ENCODE results near the gene GPC6. TPM values are rescaled to one million over a fixed set of nuclear protein-coding genes. Genes with fewer than 3 reads are reported as not detected.
A peak's percentile ranks its signal among the peaks of the same experiment; 100 is the strongest.

Gene GPC6
- total RNA-seq, 2 donors from 2014 or later, result 3.4 to 5.3 TPM

DNA sequence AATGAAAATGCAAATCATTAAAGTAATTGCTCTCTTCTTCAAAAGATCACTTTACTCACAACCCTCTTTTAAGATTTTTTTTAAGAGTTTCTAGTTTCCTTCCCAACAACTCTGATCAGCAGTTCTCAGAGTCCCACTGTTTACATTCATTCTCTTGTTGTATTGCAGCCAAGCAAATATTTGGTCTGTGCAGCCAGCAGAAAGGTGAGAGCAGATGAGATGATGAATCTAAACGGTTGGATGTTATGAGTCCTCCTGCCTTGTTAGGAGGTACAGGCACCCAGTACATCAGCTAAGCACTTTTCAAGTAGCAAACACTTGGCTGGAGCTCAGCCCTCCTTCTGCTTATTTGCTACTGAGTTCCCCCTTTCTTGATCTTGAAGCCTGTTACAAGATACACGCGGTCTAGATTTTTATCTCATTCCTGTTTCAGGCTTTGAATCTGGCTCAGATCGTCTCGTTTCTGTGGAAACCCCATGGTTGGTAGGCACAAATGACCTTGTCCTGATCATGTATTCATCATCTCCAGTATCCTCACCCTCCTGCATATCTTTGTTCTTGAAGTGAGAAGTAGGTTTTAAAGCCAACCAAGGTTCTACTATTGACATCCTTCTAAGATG is 952.1 kb downstream of the GPC6 start:
- 4% methylated on average over 5 of the region's 5 CpGs for WGBS
- no peak overlapping the region for H3K27ac ChIP-seq
- intact Hi-C loops (cut with DNase I), result no loop called here
- H3K4me3 ChIP-seq, result no peak overlapping the region
- H3K4me1 ChIP-seq (replicated peaks), result no peaks in the 10 kb centered on the region
- TF ChIP-seq POLR2A (IDR thresholded peaks at IDR 0.05) (no peak), POLR2AphosphoS5 (IDR thresholded peaks at IDR 0.05) (peak; percentile 57)
- TF ChIP-seq, protein P1, sequence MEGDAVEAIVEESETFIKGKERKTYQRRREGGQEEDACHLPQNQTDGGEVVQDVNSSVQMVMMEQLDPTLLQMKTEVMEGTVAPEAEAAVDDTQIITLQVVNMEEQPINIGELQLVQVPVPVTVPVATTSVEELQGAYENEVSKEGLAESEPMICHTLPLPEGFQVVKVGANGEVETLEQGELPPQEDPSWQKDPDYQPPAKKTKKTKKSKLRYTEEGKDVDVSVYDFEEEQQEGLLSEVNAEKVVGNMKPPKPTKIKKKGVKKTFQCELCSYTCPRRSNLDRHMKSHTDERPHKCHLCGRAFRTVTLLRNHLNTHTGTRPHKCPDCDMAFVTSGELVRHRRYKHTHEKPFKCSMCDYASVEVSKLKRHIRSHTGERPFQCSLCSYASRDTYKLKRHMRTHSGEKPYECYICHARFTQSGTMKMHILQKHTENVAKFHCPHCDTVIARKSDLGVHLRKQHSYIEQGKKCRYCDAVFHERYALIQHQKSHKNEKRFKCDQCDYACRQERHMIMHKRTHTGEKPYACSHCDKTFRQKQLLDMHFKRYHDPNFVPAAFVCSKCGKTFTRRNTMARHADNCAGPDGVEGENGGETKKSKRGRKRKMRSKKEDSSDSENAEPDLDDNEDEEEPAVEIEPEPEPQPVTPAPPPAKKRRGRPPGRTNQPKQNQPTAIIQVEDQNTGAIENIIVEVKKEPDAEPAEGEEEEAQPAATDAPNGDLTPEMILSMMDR (IDR thresholded peaks at IDR 0.05), result no peak
- peak; percentile 39 for DNase-seq (ENCODE audit: low spot score)
- H3K9me3 ChIP-seq, result no peaks in the 10 kb centered on the region
- no peaks in the 10 kb centered on the region for H3K36me3 ChIP-seq
- no peaks in the 10 kb centered on the region for H3K27me3 ChIP-seq (replicated peaks; ENCODE audit: insufficient read depth)

DNA sequence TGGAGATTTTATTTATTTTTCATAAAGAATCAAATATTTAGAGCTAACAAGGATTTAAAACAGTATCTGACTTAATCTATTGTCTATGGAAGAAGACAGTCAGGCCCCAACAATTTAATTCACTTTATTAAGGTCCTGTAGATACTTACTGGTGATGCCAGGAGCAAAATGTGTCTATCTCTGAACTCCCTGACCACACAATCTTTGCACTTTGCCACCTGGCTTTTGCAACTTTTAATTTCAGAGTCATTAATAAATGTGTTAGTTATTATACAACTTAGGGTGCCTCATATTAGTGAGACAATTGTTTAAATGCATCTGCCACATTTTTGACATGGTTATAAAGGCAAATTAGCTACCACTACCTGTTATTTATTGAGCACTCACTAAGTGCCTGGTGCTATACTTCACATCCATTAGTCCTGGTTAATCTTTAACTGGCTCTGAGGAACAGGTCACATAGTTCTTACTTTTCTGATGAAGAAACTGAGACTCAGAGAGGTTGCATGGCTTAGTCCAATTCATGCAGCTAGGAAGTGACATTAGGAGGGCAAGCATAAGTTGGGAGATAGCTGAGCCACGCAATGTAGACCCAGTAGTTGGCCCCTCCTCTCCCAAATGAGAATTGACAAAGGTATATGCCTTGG is 955.0 kb downstream of the GPC6 start:
- TF ChIP-seq POLR2AphosphoS5 (IDR thresholded peaks at IDR 0.05) (no peak), POLR2A (IDR thresholded peaks at IDR 0.05) (no peak)
- TF ChIP-seq, protein P1 (IDR thresholded peaks at IDR 0.05), result no peak
- H3K27ac ChIP-seq, result no peak overlapping the region
- 100% methylated on average over 1 of the region's 1 CpG for WGBS
- no peak overlapping the region for H3K4me3 ChIP-seq
- no peaks in the 10 kb centered on the region for H3K4me1 ChIP-seq (replicated peaks)
- intact Hi-C loops (cut with DNase I), result no loop called here
- no peak for DNase-seq (ENCODE audit: low spot score)
- no peaks in the 10 kb centered on the region for H3K9me3 ChIP-seq
- H3K27me3 ChIP-seq (replicated peaks; ENCODE audit: insufficient read depth), result no peaks in the 10 kb centered on the region
- H3K36me3 ChIP-seq, result no peaks in the 10 kb centered on the region

DNA sequence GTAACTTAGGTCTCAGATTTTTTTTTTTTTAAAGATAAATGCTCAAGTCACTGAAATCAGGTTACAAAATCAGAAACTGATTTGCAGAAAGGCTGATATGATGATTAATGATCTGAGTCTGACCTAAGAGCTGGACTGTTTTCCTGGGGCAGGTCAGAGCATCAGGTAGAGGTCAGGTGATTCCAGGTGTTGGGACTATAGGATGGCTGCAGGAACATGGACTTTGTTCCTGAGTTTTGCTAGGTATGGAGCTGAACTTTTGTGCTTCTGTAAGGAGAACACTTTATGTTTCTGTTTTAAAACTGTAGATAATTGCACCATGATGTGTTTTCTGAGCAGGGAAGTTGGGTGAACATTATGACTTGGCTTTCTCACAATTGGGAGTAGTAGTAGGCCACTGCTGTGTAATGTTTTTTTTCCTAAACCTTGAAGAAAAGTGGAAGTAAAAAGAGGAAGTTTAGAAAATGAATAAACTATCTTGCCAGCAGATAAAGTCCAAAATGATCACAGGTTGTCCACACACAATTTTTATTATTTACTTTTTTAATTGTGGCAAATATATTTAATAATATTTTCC is 955.7 kb downstream of the GPC6 start:
- TF ChIP-seq POLR2AphosphoS5 (IDR thresholded peaks at IDR 0.05) (no peak), POLR2A (IDR thresholded peaks at IDR 0.05) (no peak)
- TF ChIP-seq, protein P1 (IDR thresholded peaks at IDR 0.05), result no peak
- H3K27ac ChIP-seq, result no peak overlapping the region
- H3K9me3 ChIP-seq, result no peaks in the 10 kb centered on the region
- no peak for DNase-seq (ENCODE audit: low spot score)
- no peaks in the 10 kb centered on the region for H3K36me3 ChIP-seq
- no peaks in the 10 kb centered on the region for H3K4me1 ChIP-seq (replicated peaks)
- intact Hi-C loops (cut with DNase I), result no loop called here
- H3K27me3 ChIP-seq (replicated peaks; ENCODE audit: insufficient read depth), result no peaks in the 10 kb centered on the region
- H3K4me3 ChIP-seq, result no peak overlapping the region

GRCh38 chr13:94186470-94186869 is 959.9 kb downstream of the GPC6 start:
- Histone ChIP-seq H3K36me3 (no peaks in the 10 kb centered on the region), H3K27ac (no peak overlapping the region), H3K4me3 (no peak overlapping the region), H3K27me3 (replicated peaks; ENCODE audit: insufficient read depth) (no peaks in the 10 kb centered on the region), H3K9me3 (no peaks in the 10 kb centered on the region), H3K4me1 (replicated peaks) (no peaks in the 10 kb centered on the region)
- intact Hi-C loops (cut with DNase I), result no loop called here
- TF ChIP-seq POLR2AphosphoS5 (IDR thresholded peaks at IDR 0.05), result no peak
- TF ChIP-seq POLR2A (IDR thresholded peaks at IDR 0.05), result no peak
- TF ChIP-seq, protein P1 (IDR thresholded peaks at IDR 0.05), result no peak
- 88% methylated on average over 3 of the region's 3 CpGs for WGBS
- no peak for DNase-seq (ENCODE audit: low spot score)
